PC-3 (cell line): ENCODE data around the gene DCAF12L1.

Experiments used
- EZH2 ChIP-seq: fragments of 300-600 bp; sonication (generic); IDR thresholded peaks from one replicate; pipeline ENCODE4 v1.6.1; 2017; ENCODE audit warnings: antibody characterized with exemption, mild to moderate bottlenecking, low read length; ENCODE audit not compliant: unreplicated experiment
- EZH2phosphoT487 ChIP-seq: fragments of 300-600 bp; sonication (generic); IDR thresholded peaks from 2 replicates; pipeline ENCODE4 v1.6.1; 2018; ENCODE audit warnings: mild to moderate bottlenecking, antibody characterized with exemption, low read length, borderline replicate concordance
- TF ChIP-seq, protein P1 (sequence below): fragments of 300-600 bp; sonication (generic); conservative IDR thresholded peaks from 2 replicates; pipeline ENCODE4 v1.5.1; 2017; ENCODE audit warnings: antibody characterized with exemption, low read depth, mild to moderate bottlenecking, low read length

DNA sequence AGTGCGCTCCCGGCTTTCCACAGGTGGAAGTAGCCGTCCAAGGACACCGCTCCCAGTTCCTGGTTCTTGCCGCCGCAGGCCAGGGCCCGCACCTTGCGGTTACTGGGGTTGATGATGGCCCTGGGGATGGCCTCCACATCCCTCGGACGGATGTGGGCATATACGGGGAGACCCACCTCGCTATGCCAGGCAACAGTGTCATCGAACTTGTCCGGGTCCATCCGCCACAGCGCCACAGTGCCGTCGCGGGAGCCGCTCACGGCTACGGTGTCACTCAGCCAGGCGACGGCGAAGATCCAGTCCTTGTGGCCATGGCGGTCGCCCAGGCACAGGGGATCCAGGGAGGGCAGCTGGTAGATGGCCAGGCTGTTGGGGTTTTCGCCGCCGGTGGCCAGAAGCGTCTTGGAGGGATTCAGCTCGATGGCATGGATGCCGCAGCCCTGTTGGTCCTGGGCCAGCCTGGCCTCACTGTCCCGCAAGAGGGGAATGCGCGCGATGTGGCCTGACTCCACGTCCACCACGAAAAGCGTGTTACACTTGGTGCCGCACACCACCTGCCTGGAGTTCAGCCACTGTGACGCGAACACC lies 795 bp downstream of the DCAF12L1 start:
- TF ChIP-seq, protein P1, sequence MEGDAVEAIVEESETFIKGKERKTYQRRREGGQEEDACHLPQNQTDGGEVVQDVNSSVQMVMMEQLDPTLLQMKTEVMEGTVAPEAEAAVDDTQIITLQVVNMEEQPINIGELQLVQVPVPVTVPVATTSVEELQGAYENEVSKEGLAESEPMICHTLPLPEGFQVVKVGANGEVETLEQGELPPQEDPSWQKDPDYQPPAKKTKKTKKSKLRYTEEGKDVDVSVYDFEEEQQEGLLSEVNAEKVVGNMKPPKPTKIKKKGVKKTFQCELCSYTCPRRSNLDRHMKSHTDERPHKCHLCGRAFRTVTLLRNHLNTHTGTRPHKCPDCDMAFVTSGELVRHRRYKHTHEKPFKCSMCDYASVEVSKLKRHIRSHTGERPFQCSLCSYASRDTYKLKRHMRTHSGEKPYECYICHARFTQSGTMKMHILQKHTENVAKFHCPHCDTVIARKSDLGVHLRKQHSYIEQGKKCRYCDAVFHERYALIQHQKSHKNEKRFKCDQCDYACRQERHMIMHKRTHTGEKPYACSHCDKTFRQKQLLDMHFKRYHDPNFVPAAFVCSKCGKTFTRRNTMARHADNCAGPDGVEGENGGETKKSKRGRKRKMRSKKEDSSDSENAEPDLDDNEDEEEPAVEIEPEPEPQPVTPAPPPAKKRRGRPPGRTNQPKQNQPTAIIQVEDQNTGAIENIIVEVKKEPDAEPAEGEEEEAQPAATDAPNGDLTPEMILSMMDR, result no peak
- TF ChIP-seq EZH2 (no peak), EZH2phosphoT487 (no peak)
